Keratinocyte (primary cell): Measurements from ENCODE around the gene UGT1A8.

Experiments used
- CTCF ChIP-seq, 3 experiments: IDR thresholded peaks in 1 of 3; conservative IDR thresholded peaks in 1 of 3; optimal IDR thresholded peaks in 1 of 3; 2 replicates in 2 of 3; 3 replicates in 1 of 3; pipeline versions ENCODE3 to v1.5.1; 2011; ENCODE audit warnings: low read length in 3 of 3, mild to moderate bottlenecking in 3 of 3, moderate library complexity in 2 of 3, control low read depth in 1 of 3, inconsistent platforms in 1 of 3; ENCODE audit not compliant: insufficient read depth in 2 of 3; ENCODE audit errors: extremely low read depth in 1 of 3
- EZH2 ChIP-seq: IDR thresholded peaks from one replicate; pipeline ENCODE4 v1.6.1; 2012; ENCODE audit warnings: inconsistent platforms, mild to moderate bottlenecking, low read length, moderate library complexity

GRCh38 chr2:233702238-233702637 lies 84.8 kb downstream of the UGT1A8 start:
- TF ChIP-seq CTCF (optimal IDR thresholded peaks at IDR 0.05 in 1 of 3, IDR thresholded peaks at IDR 0.05 in 1 of 3, conservative IDR thresholded peaks at IDR 0.05 in 1 of 3; ENCODE audit: extremely low read depth in 1 of 3, insufficient read depth in 2 of 3, low read length in 3 of 3) (no peak), EZH2 (no peak)
